Glomerular visceral epithelial cell (primary cell): ENCODE results near the gene FAM117B.
"Not testable (repeated sequence)": the region's sequence is repeated elsewhere in the genome, so short reads cannot be mapped to it uniquely, and the experiment has no call there.

Experiments used
- DNase-seq: peaks from one replicate; pipeline ENCODE4 v3.0.0-alpha.2; 2016; ENCODE audit errors: extremely low spot score

The FAM117B gene

GRCh38 chr2:202703091-202703490 lies 68.3 kb downstream of the FAM117B start:
- peak; percentile 43 for DNase-seq

GRCh38 chr2:202704248-202704647 lies 69.5 kb downstream of the FAM117B start:
- no peak for DNase-seq

GRCh38 chr2:202705446-202706020 lies 70.8 kb downstream of the FAM117B start:
- no peak for DNase-seq

- not testable (repeated sequence) for DNase-seq
Observed at GRCh38 chr2:202714971-202715935, 80.5 kb downstream of the FAM117B start.

- no peak for DNase-seq
Observed at GRCh38 chr2:202716114-202716718, 81.4 kb downstream of the FAM117B start.

GRCh38 chr2:202716953-202717597 lies 82.3 kb downstream of the FAM117B start:
- no peak for DNase-seq

GRCh38 chr2:202717598-202718310 lies 83.0 kb downstream of the FAM117B start:
- DNase-seq = peak; percentile 39

- DNase-seq = peak; percentile 64
Observed at GRCh38 chr2:202718614-202719013, 83.8 kb downstream of the FAM117B start.

GRCh38 chr2:202720226-202720625 lies 85.5 kb downstream of the FAM117B start:
- DNase-seq = no peak

GRCh38 chr2:202721621-202722020 lies 86.9 kb downstream of the FAM117B start:
- DNase-seq = peak; percentile 76

GRCh38 chr2:202723746-202724145 lies 89.0 kb downstream of the FAM117B start:
- DNase-seq = no peak

- DNase-seq = no peak
Observed at GRCh38 chr2:202726070-202726469, 91.3 kb downstream of the FAM117B start.

- no peak for DNase-seq
Observed at GRCh38 chr2:202736826-202737225, 102.1 kb downstream of the FAM117B start.

GRCh38 chr2:202743613-202744012 lies 108.8 kb downstream of the FAM117B start:
- no peak for DNase-seq

- no peak for DNase-seq
Observed at GRCh38 chr2:202749477-202749876, 114.7 kb downstream of the FAM117B start.

GRCh38 chr2:202750763-202751427 lies 116.1 kb downstream of the FAM117B start:
- no peak for DNase-seq

- DNase-seq = no peak
Observed at GRCh38 chr2:202752071-202752470, 117.3 kb downstream of the FAM117B start.

- DNase-seq = no peak
Observed at GRCh38 chr2:202754936-202755335, 120.2 kb downstream of the FAM117B start.

- no peak for DNase-seq
Observed at GRCh38 chr2:202756598-202756997, 121.8 kb downstream of the FAM117B start.

- DNase-seq = no peak
Observed at GRCh38 chr2:202757339-202757738, 122.6 kb downstream of the FAM117B start.

- DNase-seq = no peak
Observed at GRCh38 chr2:202758128-202758527, 123.4 kb downstream of the FAM117B start.
